Left lung (tissue), 10 donors: ENCODE measurements around the gene GSTM5. TPM values are rescaled to one million over a fixed set of nuclear protein-coding genes. Genes with fewer than 3 reads are reported as not detected.
A peak's percentile ranks its signal among the peaks of the same experiment; 100 is the strongest.

Experiments
- ATAC-seq: fragments of 200-7000 bp; cut with Tn5 transposase; one replicate; pipeline ENCODE4 v1.9.1; 2020; ENCODE audit warnings: moderate library complexity
- DNase-seq, 4 donors: peaks; one replicate each; pipeline ENCODE4 v3.0.0-alpha.2; 2013 to 2020
- H3K27ac ChIP-seq, 2 donors: fragments of 200-600 bp; sonication (generic) in 1 of 2; one replicate each; pipeline versions ENCODE4 v1.5.0 to v1.8.0; 2020 to 2021
- H3K27me3 ChIP-seq, 2 donors: fragments of 200-600 bp; sonication (generic) in 1 of 2; one replicate each; pipeline versions ENCODE4 v1.5.0 to v1.8.0; 2020 to 2021
- H3K36me3 ChIP-seq, 2 donors: fragments of 200-600 bp; sonication (generic) in 1 of 2; one replicate each; pipeline versions ENCODE4 v1.5.0 to v1.8.0; 2020 to 2021
- H3K4me1 ChIP-seq, 2 donors: fragments of 200-600 bp; one replicate each; pipeline ENCODE4 v1.8.0; 2021
- H3K4me3 ChIP-seq, 2 donors: fragments of 200-600 bp; sonication (generic) in 1 of 2; one replicate each; pipeline versions ENCODE4 v1.5.0 to v1.8.0; 2020 to 2021; ENCODE audit warnings: mild to moderate bottlenecking in 1 of 2
- H3K9me3 ChIP-seq, 2 donors: fragments of 200-600 bp; sonication (generic) in 1 of 2; one replicate each; pipeline versions ENCODE4 v1.5.0 to v1.8.0; 2020 to 2021
- intact Hi-C, 2 donors: fragments of 100-400 bp; cut with DNase I; formaldehyde crosslinking; loops; one replicate each; pipeline versions ENCODE4 v1.11.2 to v1.14.2; 2022
- polyA plus RNA-seq, 6 donors: library from polyadenylated mRNA; unstranded; fragments of 120-200 nt; gene quantifications; one replicate each; pipeline ENCODE4 v1.2.1, GENCODE V29; 2013; ENCODE audit not compliant: insufficient read length in 6 of 6
- total RNA-seq, 2 donors: library from RNA; stranded (reverse); fragmentation: NEBNext Ultra II Directional; extraction: Animal tissue kit (Norgen Biotek cat#: 25700); gene quantifications; one replicate each; pipeline ENCODE4 v1.2.1, GENCODE V29; 2021
- TF ChIP-seq, protein P1 (sequence below), 2 donors: fragments of 200-600 bp; sonication (generic) in 1 of 2; IDR thresholded peaks; one replicate each; pipeline versions ENCODE4 v1.5.0 to v1.8.0; 2021; ENCODE audit warnings: antibody characterized with exemption in 2 of 2
- donor health status: DM: no; HTN: yes; CAD: no.
- donor health status: DM: no; HTN: no; CAD: no.

The GSTM5 gene
- total and polyA plus RNA-seq, 8 donors = 8.4 to 91.2 (median 60.1) TPM

DNA sequence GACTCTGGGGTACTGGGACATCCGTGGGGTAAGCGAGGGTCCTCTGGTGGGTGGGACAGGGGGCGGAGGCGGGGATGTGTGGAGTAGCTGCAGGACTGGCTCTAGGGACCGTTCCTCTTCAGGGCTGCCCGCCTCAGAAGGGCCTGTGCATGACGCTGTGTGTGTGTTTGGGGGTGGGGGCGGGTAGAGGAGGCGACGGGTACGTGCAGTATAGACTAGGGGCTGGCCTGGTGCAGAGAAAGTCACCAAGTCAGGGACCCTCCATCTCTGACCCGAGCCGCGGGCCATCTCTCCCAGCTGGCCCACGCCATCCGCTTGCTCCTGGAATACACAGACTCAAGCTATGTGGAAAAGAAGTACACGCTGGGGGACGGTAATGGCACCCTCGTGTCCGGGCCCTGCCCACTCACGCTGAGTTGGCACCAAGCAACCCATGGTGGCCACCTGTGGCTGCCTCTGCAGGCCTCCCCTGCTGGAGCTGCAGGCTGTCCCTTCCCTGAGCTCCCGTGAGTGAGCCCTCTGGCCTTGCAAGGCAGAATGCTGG, 342 bp downstream of the GSTM5 start:
- ATAC-seq = peak; percentile 55

DNA sequence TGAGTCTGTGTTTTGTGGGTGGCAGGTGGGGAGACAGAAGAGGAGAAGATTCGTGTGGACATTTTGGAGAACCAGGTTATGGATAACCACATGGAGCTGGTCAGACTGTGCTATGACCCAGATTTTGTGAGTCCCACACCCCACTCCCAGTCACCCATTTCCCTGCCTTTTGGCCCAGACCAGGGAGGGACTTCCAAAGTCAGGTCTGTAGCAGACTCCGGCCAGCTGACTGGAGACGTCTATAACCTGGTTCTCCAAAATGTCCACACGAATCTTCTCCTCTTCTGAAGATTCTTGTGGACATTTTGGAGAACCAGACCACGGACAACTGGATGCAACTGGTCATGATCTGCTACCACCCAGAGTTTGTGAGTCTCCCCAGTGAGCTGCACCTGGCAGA, 1.6 kb downstream of the GSTM5 start:
- no peak overlapping the region for H3K4me3 ChIP-seq
- TF ChIP-seq, protein P1, sequence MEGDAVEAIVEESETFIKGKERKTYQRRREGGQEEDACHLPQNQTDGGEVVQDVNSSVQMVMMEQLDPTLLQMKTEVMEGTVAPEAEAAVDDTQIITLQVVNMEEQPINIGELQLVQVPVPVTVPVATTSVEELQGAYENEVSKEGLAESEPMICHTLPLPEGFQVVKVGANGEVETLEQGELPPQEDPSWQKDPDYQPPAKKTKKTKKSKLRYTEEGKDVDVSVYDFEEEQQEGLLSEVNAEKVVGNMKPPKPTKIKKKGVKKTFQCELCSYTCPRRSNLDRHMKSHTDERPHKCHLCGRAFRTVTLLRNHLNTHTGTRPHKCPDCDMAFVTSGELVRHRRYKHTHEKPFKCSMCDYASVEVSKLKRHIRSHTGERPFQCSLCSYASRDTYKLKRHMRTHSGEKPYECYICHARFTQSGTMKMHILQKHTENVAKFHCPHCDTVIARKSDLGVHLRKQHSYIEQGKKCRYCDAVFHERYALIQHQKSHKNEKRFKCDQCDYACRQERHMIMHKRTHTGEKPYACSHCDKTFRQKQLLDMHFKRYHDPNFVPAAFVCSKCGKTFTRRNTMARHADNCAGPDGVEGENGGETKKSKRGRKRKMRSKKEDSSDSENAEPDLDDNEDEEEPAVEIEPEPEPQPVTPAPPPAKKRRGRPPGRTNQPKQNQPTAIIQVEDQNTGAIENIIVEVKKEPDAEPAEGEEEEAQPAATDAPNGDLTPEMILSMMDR (IDR thresholded peaks at IDR 0.05) = no peak
- H3K27ac ChIP-seq = no peak overlapping the region
- intact Hi-C loops = no loop called here
- ATAC-seq (no peak), DNase-seq (no peak)
- peaks cover 0 to 7% of the 10 kb centered on the region in 2 donors for H3K27me3 ChIP-seq
- H3K9me3 ChIP-seq = peaks cover 0 to 12% of the 10 kb centered on the region in 2 donors
- no peaks in the 10 kb centered on the region for H3K4me1 ChIP-seq
- no peaks in the 10 kb centered on the region for H3K36me3 ChIP-seq

More for the DNA sequence above, 342 bp downstream of the GSTM5 start:
- DNase-seq = peak in 1 of 4 donors; percentile 47
- TF ChIP-seq, protein P1 (IDR thresholded peaks at IDR 0.05) = no peak
- intact Hi-C loops = no loop called here
- H3K36me3 ChIP-seq = no peaks in the 10 kb centered on the region
- peaks cover 0 to 7% of the 10 kb centered on the region in 2 donors for H3K27me3 ChIP-seq
- peaks cover 0 to 18% of the 10 kb centered on the region in 2 donors for H3K9me3 ChIP-seq
- peak overlapping the region; percentile 13 to 21 for H3K4me3 ChIP-seq
- no peaks in the 10 kb centered on the region for H3K4me1 ChIP-seq
- no peak overlapping the region for H3K27ac ChIP-seq

DNA sequence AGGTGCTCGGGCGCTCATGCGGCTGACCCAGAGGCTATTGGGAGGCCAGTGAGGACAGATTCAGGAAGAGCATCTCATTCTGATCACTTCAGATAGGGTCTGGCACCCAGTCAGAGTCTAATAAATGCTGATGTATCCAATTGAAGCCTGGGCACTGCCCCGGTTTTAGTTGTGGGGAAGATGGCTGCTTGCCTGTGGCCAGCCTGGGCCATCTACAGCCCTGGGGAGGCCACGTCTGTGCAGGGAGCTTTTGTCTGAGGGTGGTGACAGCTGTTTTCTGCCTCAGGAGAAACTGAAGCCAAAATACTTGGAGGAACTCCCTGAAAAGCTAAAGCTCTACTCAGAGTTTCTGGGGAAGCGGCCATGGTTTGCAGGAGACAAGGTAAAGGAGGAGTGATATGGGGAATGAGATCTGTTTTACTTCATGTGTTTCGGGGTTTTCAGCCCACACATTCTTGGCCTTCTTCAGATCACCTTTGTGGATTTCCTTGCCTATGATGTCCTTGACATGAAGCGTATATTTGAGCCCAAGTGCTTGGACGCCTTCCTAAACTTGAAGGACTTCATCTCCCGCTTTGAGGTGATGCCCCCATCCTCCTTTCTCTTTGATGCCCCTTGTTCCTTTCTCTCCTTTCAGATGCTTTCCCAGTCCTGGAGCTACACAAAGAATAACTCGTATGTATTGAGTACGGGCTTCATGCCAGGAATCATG, 2.8 kb downstream of the GSTM5 start:
- Histone ChIP-seq H3K9me3 (peaks cover 0 to under 1% of the 10 kb centered on the region in 2 donors), H3K4me1 (no peaks in the 10 kb centered on the region), H3K27ac (no peak overlapping the region), H3K36me3 (no peaks in the 10 kb centered on the region), H3K4me3 (no peak overlapping the region), H3K27me3 (peaks cover 0 to 7% of the 10 kb centered on the region in 2 donors)
- TF ChIP-seq, protein P1 (IDR thresholded peaks at IDR 0.05) = no peak
- DNase-seq = no peak
- intact Hi-C loops = loop anchor here in 1 of 2 donors (5.0 kb wide), 1 partner anchor 43 kb away; no protein-coding TSS in a partner anchor
- no peak for ATAC-seq

DNA sequence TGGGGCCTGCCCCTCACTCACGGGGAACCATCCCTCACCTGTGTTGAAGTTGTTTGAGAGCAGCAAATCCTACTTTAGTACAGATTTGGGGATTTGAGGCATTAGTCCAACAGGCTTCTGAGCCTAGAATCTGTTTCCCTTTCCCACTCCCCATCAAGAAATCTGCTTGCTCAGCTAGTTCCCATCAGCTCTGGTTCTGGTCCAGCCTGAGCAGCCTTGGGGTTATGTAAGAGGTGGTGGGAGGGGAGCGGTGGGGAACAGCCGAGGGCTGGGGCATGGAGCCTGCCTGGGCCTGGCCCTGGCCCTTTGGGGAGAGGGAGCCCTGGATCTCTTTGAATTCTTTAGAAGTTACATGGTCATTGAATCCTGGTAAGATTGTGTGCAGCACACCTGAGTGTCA, 4.1 kb downstream of the GSTM5 start:
- DNase-seq (peak in 1 of 4 donors; percentile 46), ATAC-seq (no peak)
- H3K27me3 ChIP-seq = peaks cover 0 to 7% of the 10 kb centered on the region in 2 donors
- intact Hi-C loops = loop anchor here in 1 of 2 donors (5.0 kb wide), 1 partner anchor 44 kb away; no protein-coding TSS in a partner anchor
- no peak overlapping the region for H3K4me3 ChIP-seq
- H3K36me3 ChIP-seq = no peaks in the 10 kb centered on the region
- no peak overlapping the region for H3K27ac ChIP-seq
- H3K9me3 ChIP-seq = no peaks in the 10 kb centered on the region
- TF ChIP-seq, protein P1 (IDR thresholded peaks at IDR 0.05) = no peak
- H3K4me1 ChIP-seq = no peaks in the 10 kb centered on the region

DNA sequence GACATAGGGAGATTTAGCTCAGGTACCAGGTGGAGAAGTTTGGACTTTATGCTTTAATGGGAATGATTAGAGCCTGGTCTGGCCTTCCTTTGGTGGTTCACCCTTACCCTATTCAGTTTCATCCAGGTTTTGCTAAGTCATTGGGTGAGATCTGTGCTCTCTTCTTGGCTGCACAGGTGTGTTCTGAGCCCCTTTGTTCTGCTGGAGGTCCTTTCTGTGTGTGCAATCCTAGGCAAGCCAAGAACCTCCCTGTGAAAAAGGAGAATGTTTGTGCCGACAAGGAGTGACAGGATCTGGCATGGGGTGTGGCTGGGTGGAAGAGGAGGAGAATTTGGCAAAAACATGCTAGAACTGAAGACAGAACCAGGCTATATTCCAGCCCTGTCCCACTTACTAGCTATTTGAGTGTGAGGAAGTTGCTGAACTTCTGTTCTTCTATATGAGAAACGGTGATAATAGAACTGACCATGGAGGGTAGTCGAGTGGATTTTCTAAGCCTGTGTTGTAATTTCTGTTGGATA, 4.6 kb downstream of the GSTM5 start:
- no peak for ATAC-seq
- Histone ChIP-seq H3K27ac (no peak overlapping the region), H3K4me3 (no peak overlapping the region), H3K4me1 (no peaks in the 10 kb centered on the region), H3K27me3 (peaks cover 0 to 6% of the 10 kb centered on the region in 2 donors), H3K9me3 (no peaks in the 10 kb centered on the region), H3K36me3 (no peaks in the 10 kb centered on the region)
- intact Hi-C loops = loop anchor here in 1 of 2 donors (5.0 kb wide), 1 partner anchor 44 kb away; no protein-coding TSS in a partner anchor
- TF ChIP-seq, protein P1 (IDR thresholded peaks at IDR 0.05) = no peak
- DNase-seq = no peak
